ENCODE data around the gene TRIM15.

GRCh38 chr6:30192076-30192475, 28.7 kb downstream of the TRIM15 start:
- no peak for TF ChIP-seq TAF1 (IDR thresholded peaks at IDR 0.05; ENCODE audit: low read depth, low read length)
- TF ChIP-seq POLR2A (IDR thresholded peaks at IDR 0.05; ENCODE audit: low read depth, low read length) = no peak
- TF ChIP-seq POU2F2 (IDR thresholded peaks at IDR 0.05; ENCODE audit: low read depth, low read length) = no peak

Measured in GM12891 (cell line).